Putamen (tissue), 1 donor: ENCODE measurements around the gene ACBD5.

Source experiments
- DNase-seq: peaks from one replicate; pipeline ENCODE4 v3.0.0-alpha.2; 2016; ENCODE audit warnings: low spot score

The ACBD5 gene

GRCh38 chr10:27152687-27153086 is 87.9 kb downstream of the ACBD5 start:
- no peak for DNase-seq

- DNase-seq: no peak
These were observed 90.3 kb downstream of the ACBD5 start for GRCh38 chr10:27150261-27150660.

GRCh38 chr10:27147701-27148100 is 92.9 kb downstream of the ACBD5 start:
- no peak for DNase-seq

- no peak for DNase-seq
These were observed 94.7 kb downstream of the ACBD5 start for GRCh38 chr10:27145937-27146336.
